HTR-8/SVneo (cell line): ENCODE data around the gene GRB10.
A peak's percentile ranks its signal among the peaks of the same experiment; 100 is the strongest.

ENCODE experiments used
- DNase-seq: peaks from one replicate; pipeline ENCODE4 v3.0.0; 2011; ENCODE audit warnings: low spot score, mixed read lengths; ENCODE audit not compliant: insufficient read length
- FAIRE-seq: peaks from 2 replicates; lab custom pipeline; 2011; peaks lifted over from hg19 to GRCh38; lab: Jason Lieb, UNC

The GRB10 gene

DNA sequence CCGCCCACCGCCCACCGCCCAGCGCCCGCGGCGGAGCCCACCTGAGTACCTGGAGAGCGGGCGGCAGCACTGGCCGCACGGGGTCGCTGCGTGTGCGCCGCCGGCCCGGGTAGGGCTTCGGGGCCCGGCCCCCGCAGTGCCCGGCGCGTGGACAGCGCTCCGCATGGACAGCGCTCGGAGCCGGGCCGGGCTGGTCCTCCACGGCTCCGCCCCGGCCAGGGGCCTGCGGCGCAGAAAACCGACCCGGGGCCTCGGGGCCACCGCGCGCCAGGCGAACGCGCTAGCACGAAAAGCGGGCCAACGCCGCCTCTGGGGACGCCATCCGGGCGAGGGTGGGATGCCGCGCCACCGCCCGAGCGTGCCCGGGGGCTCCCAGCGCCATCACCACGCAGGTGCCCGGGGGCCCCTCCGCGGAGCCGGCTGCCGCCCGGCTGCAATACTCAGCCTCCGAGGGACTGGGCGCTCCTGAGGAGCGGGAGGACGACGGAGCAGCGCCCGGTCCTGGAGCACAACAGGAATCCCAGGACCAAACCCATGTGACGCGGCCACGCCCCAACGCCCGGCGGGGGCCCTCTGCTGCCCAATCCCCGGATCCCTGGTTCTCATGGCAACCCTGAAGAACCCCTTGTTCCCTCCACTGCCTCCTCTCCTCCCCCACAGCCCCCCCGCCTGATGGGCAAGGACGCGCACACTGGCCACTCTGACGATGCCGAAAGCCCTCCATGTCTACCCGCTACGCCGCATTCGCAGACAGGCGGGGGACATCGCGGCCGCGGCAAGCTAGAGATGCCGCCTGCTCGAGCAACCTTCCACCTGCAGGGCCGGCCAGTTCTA is at the start of gene GRB10:
Gene GRB10 (minus strand): TSS at position 522 of the 834 bp plus-strand sequence. CDS start 50,574 bp downstream, outside the sequence.
- FAIRE-seq (no peak), DNase-seq (no peak)

DNA sequence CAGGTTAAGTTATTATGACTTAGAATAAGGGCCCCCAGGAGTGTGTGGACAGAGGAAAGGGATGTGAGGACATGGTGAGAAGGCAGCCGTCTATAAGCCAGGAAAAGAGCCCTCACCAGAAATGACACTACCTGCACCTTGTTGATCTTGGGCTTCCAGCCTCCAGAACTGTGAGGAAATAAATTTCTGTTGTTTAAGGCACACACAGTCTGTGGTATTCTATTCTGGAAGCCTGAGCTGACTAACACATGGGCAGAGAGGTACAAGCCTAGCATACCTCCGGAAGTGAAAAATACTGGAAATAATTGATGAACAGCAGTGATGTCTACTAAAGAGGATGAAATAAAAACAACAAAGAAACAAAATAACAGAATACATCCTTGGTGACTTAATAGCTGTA is 46.1 kb upstream of the GRB10 start:
- FAIRE-seq (no peak), DNase-seq (no peak)

- FAIRE-seq, result no peak
- no peak for DNase-seq
Measured at GRCh38 chr7:50828116-50828515, 45.4 kb upstream of the GRB10 start.

GRCh38 chr7:50827281-50827680 is 44.6 kb upstream of the GRB10 start:
- DNase-seq, result no peak
- FAIRE-seq, result no peak

DNA sequence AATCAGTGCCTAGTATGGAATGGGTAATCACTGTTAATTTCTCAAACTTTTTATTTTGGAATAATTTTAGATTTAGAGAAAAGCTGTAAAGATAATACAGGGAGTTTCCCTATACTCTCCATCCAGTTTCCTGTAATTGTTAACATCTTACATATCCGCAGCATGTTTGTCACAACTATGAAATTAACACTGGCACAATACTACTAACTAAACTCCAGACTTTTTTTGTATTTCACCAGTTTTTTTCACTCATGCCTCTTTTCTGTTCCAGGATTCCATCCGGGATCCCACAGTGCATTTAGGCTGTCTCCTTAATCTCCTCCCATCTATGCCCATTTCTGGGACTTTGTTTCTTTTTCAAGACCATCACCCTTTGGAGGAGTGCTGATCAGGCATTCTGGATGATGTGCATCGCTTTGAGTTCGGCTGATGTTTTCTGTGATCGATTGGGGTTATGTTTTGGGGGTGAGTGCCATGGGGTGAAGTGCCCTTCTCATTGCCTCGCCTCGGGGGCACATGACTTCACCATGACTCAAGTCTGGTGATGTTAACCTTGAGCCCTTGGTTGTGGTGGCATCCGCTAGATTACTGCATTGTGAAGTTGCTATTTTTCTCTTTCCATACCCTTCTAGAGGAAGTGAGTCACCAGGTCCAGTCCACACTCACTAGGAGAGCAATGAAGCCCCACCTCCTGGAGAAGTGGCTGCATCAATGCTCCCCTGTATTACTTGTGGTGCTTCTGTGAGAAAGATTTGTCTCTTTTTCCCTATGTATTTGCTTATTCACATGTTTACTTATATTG is 43.9 kb upstream of the GRB10 start:
- FAIRE-seq, result no peak
- DNase-seq, result peak; percentile 24

DNA sequence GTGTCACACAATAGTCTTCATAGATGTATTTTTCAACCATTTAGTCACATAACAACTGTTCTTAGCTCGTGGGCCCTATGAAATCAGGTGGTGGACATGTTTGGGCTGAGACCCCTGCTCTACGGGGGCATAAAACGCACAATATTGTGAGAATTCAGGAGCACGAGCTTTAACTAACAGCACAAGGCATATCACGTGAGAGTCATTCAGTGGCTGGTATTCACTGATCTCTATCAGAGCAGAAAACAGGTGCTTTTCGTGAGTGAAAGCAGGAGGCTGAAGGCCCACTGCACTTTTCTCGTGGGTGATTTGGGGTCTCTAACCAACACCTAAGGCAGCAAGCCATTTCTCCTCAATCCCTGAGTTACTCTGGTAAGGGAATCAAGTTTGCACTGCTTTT is 42.8 kb upstream of the GRB10 start:
- DNase-seq, result no peak
- FAIRE-seq, result no peak

GRCh38 chr7:50824882-50825281 is 42.2 kb upstream of the GRB10 start:
- FAIRE-seq (no peak), DNase-seq (no peak)

DNA sequence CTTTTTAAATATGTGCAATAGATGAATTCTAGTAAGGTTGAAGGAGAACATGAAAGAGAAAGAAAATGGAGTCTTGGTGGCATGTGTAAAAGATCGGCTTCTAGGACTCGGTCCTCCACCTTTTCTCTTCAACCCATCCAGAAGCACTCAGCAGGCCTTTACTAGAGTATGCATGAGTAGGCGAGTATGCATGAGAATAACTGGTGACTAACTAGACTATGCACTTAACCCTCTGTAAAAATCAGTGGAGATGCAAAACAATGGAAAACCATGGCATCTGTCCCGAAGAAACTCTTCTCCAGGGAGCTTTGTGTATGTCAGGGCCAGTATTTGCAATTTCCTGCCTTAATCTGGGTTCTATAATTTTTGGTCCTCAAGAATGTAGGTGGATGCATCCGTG is 40.0 kb upstream of the GRB10 start:
- DNase-seq (no peak), FAIRE-seq (no peak)

- FAIRE-seq, result no peak
- DNase-seq, result no peak
Measured at GRCh38 chr7:50822110-50822509, 39.4 kb upstream of the GRB10 start.

DNA sequence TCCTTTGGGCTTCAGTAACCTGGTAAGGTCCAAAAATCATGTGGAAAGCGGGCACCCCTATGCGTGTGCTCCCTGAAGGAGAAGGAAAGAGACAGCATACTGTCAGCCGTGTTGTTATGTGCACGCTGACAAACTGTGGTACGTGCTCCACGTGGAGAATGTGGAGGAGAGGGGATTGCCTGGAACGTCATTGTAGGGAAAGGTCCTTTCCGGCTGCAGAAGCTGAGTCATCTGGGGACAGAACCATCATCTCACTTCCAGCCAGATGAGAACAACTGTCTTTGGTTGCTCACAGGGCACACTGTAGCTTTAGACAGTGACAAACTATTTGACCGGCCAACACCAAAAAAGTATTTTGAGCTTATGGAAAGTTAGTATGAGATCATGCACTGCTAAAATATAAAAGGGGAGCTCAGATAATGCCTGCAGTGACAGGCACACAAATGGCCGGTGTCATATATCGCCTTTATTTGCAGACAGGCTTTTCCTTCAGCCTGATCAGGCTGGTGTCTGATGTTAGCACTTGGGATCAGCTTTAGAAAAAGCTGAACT is 38.8 kb upstream of the GRB10 start:
- no peak for FAIRE-seq
- peak; percentile 10 for DNase-seq

DNA sequence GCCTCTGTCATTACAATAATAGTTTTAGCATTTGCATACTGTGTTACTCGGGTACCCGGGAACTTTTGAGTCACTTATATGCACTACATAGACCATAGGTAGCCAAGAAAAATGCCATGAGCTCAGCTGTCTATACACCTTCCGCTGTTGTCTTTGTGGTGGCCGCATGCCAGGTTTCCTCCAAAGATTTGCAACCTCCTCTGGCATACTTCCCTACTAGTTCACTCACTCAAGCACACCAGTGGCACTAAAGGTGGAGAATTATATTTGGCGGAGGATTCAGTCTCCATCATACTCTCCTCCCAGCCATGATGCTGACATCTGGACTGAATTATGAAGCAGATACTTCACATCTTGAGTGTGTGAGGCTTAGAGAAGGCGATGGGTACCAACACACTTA is 35.6 kb upstream of the GRB10 start:
- DNase-seq, result no peak
- no peak for FAIRE-seq

DNA sequence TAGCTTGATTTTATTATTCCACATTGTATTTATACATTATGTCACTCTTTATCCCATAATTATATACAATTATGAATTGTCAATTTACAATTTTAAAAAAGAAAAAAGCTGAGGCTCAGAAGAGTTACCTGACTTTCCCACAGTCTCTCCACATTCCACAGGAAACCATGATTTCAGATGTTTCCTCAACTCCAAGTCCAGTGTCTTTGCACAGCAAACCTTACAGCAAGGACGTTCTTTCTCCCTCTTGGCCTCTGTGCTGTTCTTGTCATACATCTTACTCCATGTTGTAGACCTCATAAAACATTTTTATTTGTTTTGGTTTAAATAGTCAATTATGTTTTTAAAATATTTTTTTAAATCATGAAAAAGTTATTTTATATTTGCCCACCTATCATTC is 34.9 kb upstream of the GRB10 start:
- FAIRE-seq, result no peak

GRCh38 chr7:50815138-50815537 is 32.4 kb upstream of the GRB10 start:
- no peak for DNase-seq
- FAIRE-seq, result no peak

More for the DNA sequence above, 34.9 kb upstream of the GRB10 start:
- DNase-seq, result no peak

DNA sequence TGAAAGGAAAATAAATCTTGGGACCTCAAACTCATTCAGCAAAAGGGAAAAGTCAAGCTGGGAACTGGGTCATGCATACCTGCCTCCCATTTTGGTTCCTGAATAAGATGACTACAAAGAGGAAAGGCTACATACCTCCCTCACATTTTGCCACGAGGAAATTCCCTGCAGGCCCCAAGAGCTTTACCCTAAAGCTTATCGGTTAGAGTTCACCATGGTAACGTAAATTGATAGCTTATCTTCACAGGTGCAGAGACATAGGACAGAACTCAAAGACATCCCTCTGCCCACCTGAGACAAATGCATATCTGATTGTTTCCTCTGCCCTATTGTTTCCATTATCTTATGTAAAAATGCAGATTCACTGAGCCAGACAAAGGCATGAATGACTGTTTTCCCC is 31.5 kb upstream of the GRB10 start:
- no peak for DNase-seq
- no peak for FAIRE-seq

DNA sequence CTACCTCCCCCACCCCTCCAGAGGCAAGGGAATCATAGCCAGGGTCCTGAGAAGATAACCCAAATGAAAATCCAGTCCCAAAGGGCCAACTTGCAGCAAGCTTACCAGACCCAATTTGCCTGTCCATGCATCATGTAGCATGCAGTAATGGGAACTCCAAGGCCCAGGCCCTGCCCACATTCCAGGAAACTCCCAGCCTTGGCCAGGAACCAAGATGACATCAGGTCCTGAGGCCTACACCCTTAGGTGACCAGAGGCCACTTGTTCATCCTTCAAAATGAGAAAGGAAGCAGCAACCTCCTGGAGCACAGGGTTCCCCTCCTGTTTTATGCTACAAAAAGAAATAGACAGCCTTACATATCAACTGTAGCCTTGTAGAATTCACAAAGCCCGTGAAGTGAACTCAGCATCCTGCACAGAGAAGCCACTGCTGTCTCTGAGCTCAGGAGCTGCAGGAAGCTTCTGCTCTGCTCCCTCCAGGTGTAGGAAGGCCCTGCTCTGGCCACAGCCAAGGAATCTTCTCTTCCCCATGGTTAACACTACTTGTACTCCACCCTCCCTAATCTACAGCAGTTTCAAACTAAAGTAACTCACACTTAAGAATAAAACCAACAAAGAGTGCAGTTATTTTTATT is 30.3 kb upstream of the GRB10 start:
- DNase-seq, result no peak
- FAIRE-seq, result no peak

GRCh38 chr7:50812094-50812493 is 29.4 kb upstream of the GRB10 start:
- DNase-seq (no peak), FAIRE-seq (no peak)

GRCh38 chr7:50808282-50808888 is 25.7 kb upstream of the GRB10 start:
- no peak for FAIRE-seq
- DNase-seq, result no peak

DNA sequence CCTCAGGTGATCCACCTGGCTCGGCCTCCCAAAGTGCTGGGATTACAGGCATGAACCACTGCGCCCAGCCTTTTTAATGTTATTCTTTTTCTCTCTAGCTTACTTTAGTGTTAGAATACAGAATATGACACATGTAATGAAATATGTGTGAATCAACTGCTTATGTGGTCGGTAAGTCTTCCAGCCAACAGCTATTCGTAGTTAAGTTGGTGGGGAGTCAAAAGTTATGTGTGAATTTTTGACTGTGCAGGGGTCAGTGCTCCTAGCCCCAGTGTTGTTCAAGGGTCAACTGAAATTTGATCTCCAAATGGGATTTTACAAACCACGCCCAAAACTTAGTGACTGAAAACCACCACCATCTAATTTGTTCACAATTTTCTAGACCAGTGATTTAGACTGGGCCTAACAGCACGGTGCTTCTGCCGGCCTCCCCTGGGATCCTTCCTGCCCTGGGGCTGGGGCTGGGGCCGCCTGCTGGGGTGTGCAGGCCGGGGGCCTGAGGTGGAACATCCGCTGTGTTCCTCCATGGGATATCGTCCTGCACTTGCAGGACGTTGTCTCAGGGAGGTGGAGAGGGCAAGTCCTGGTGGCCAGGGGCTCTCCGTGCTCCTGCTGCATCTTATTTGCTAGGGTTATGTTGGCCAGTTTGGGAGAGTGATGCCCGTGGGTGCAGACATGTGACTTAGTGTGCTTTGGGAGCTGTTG is 24.5 kb upstream of the GRB10 start:
- DNase-seq (no peak), FAIRE-seq (no peak)

DNA sequence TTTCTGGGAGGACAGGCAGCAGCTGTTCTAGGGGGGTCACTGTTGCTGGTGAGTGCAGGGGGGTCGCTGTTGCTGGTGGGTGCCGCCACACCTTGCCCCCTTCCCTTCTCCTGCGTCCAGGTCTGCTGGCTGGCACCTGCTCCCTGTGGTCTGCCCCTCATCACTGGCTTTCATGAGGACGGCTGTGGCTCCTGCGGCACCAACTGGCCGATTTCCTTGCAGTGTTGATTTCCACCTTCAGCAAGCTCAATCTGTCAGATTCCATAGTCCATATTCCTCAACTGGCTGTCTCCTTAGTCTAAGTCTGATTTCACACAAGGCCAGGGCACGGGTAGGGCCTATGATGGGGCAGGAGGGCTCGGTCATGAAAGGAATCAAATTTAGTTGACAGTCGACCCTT is 23.4 kb upstream of the GRB10 start:
- DNase-seq, result no peak
- no peak for FAIRE-seq
